Suprapubic skin (tissue), 4 donors: Measurements from ENCODE around the gene DNPH1. TPM values are rescaled to one million over a fixed set of nuclear protein-coding genes. Genes with fewer than 3 reads are reported as not detected.

ENCODE experiments used
- DNase-seq, 2 donors: peaks; one replicate each; pipeline ENCODE4 v3.0.0-alpha.2; 2019; ENCODE audit warnings: low spot score in 2 of 2
- H3K27ac ChIP-seq: fragments of 200-600 bp; sonication (generic); one replicate; pipeline ENCODE4 v1.5.1; 2019
- H3K27me3 ChIP-seq: fragments of 200-600 bp; sonication (generic); one replicate; pipeline ENCODE4 v1.5.1; 2019
- H3K36me3 ChIP-seq: fragments of 200-600 bp; sonication (generic); one replicate; pipeline ENCODE4 v1.5.1; 2019
- H3K4me1 ChIP-seq: fragments of 200-600 bp; sonication (generic); one replicate; pipeline ENCODE4 v1.5.1; 2019
- H3K4me3 ChIP-seq: fragments of 200-600 bp; sonication (generic); one replicate; pipeline ENCODE4 v1.5.1; 2019; ENCODE audit warnings: mild to moderate bottlenecking
- H3K9me3 ChIP-seq: fragments of 200-600 bp; sonication (generic); one replicate; pipeline ENCODE4 v1.5.1; 2019
- EP300 ChIP-seq: sonication (generic); formaldehyde crosslinking; IDR thresholded peaks from one replicate; pipeline ENCODE4 v1.6.1; 2017; ENCODE audit warnings: antibody characterized with exemption
- POLR2A ChIP-seq, 2 donors: fragments of 450-650 bp; IDR thresholded peaks; one replicate each; pipeline ENCODE4 v1.6.1; 2017; ENCODE audit warnings: antibody characterized with exemption in 2 of 2, mild to moderate bottlenecking in 2 of 2, moderate library complexity in 2 of 2
- POLR2AphosphoS5 ChIP-seq, 3 donors: sonication (generic); formaldehyde crosslinking; IDR thresholded peaks; one replicate each; pipeline ENCODE4 v1.6.1; 2017; ENCODE audit warnings: antibody characterized with exemption in 3 of 3
- whole genome bisulfite sequencing: methylation state at CpG from one replicate; pipeline ENCODE4 v1.1.5; 2018; 5-methylcytosine and 5-hydroxymethylcytosine counted together
- total RNA-seq, 4 donors: library from RNA; depleted of rRNA; stranded (reverse); fragments of >200 nt; gene quantifications; one replicate each; pipeline ENCODE4 v1.1.0, GENCODE V29; 2016
- TF ChIP-seq, protein P1 (sequence below), 2 donors: fragments of 200-600 bp in 1 of 2; fragments of 450-650 bp in 1 of 2; sonication (generic) in 1 of 2; IDR thresholded peaks; one replicate each; pipeline ENCODE4 v1.5.1; 2016 to 2019; ENCODE audit warnings: antibody characterized with exemption in 2 of 2, mild to moderate bottlenecking in 1 of 2, moderate library complexity in 1 of 2

The DNPH1 gene
- total RNA-seq, 4 donors from 2014 or later: 21.9 to 88.4 (median 74.4) TPM

DNA sequence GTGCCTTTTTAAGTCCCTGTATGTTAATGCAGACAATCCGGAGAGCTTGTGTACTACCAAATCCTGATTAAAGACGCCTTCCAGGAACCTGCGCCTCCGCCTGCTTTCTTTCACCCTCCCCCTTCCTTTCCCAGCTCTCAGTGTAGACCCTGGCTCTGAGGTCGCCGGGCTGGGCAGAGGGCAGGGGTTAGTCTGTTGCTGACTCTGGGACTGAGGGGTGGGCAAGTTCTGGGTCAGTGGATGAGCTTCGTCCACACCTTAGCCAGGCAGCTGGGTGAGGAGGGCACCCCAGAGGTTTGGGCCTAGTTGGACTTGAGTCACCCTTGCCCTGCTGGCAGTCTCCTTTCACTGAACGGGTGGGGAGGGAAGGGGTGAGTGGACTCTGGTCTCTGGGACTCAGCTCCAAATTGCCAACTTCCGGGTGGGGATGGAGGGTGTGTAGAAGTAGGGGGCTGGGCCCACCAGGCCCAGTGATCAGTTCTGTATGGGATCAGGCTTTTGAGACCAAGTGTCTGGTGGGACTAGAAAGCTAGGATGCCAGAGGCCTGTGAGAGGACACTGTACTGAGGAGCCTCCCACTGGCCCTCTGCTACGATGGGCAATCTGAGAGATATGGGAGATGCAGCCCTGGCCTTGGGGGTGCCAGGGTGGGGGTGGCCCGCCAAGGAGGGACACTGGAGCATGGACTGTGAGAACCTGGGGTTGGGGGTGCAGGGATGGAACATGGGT, 47.5 kb upstream of the DNPH1 start:
- Histone ChIP-seq H3K36me3 (no peaks in the 10 kb centered on the region), H3K4me3 (peak overlapping the region; percentile 47), H3K27me3 (peaks cover 27% of the 10 kb centered on the region), H3K4me1 (peaks cover 18% of the 10 kb centered on the region), H3K9me3 (no peaks in the 10 kb centered on the region), H3K27ac (no peak overlapping the region)
- DNase-seq: no peak
- WGBS: 79% methylated on average over 10 of the region's 11 CpGs
- TF ChIP-seq, protein P1, sequence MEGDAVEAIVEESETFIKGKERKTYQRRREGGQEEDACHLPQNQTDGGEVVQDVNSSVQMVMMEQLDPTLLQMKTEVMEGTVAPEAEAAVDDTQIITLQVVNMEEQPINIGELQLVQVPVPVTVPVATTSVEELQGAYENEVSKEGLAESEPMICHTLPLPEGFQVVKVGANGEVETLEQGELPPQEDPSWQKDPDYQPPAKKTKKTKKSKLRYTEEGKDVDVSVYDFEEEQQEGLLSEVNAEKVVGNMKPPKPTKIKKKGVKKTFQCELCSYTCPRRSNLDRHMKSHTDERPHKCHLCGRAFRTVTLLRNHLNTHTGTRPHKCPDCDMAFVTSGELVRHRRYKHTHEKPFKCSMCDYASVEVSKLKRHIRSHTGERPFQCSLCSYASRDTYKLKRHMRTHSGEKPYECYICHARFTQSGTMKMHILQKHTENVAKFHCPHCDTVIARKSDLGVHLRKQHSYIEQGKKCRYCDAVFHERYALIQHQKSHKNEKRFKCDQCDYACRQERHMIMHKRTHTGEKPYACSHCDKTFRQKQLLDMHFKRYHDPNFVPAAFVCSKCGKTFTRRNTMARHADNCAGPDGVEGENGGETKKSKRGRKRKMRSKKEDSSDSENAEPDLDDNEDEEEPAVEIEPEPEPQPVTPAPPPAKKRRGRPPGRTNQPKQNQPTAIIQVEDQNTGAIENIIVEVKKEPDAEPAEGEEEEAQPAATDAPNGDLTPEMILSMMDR (IDR thresholded peaks at IDR 0.05): no peak
- TF ChIP-seq POLR2AphosphoS5 (IDR thresholded peaks at IDR 0.05) (no peak), POLR2A (IDR thresholded peaks at IDR 0.05) (no peak), EP300 (no peak)

DNA sequence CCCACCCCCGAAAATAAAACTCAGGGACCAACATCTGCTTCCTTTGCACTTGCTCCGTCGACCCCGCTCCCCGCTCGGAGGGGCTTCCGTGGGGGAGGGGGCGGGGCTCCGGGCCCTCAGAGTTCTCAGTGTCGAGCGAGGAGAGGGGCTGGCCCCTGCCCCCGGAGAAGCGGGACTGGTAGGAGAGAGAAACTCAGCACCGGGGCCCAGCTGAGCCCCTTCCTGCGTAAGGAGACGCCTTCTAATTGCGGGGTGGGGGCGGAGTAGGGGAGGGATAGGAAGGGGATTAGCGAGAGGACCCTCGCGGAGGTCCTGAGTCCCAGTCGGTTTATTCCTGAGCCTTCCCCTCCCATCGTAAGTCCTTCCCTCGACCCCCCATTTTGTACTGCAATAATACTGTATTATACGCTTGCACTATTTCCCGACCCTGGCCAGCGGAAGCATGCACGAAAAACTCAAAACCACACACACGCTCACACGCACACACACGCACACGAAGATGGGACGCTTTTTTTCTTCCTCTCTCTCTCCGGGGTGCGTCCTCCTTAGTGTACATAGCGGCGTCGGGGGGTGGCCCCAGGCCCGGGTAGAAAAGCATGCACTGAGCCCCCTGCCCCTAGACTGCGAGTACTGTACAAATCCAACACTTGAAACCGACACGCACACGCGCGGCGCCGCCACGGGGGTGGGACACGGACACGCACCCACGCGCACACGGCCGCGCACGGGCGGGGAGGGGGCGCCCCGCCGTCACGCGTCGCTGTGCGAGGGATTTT, 46.7 kb upstream of the DNPH1 start:
- Histone ChIP-seq H3K36me3 (no peaks in the 10 kb centered on the region), H3K4me1 (peaks cover 18% of the 10 kb centered on the region), H3K4me3 (peak overlapping the region; percentile 47), H3K9me3 (no peaks in the 10 kb centered on the region), H3K27ac (no peak overlapping the region), H3K27me3 (peaks cover 27% of the 10 kb centered on the region)
- 30% methylated on average over 19 of the region's 64 CpGs for WGBS
- DNase-seq: no peak
- TF ChIP-seq EP300 (no peak), POLR2AphosphoS5 (IDR thresholded peaks at IDR 0.05) (no peak), POLR2A (IDR thresholded peaks at IDR 0.05) (no peak)
- TF ChIP-seq, protein P1 (IDR thresholded peaks at IDR 0.05): no peak

DNA sequence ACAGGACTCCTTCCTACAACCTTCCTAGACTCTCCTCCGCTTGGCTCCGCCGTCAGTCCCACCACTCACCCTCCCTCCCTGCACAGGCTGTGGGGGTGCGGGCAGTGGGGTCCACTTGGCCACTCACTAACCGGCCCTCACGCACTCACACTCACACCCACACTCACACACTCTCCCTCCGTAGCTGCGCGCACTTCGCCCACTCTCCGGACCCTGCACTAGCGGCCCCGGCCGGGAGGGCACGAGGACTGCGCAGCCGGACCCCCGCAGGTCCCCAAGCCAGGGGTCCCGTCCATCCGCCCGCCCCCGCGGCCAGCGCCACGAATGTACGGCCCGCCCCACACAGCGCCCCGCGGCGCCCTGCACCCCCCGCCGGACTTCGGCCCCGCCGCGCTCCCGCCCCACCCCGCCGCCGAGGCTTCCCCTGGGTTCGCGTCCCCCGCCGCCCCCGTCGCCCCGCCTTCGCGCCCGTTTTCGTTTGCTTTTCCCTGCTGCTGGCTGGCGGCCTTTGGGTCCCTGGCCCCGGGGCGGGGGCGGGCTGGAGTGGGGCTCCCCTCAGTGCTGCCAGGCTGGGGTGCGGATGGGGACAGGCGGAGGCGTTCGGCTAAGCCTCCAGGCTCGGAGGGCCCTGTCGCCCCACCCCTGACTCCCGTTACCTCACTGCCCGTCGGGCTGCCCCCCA, 45.8 kb upstream of the DNPH1 start:
- Histone ChIP-seq H3K36me3 (no peaks in the 10 kb centered on the region), H3K27me3 (peaks cover 27% of the 10 kb centered on the region), H3K4me3 (peak overlapping the region; percentile 47), H3K9me3 (no peaks in the 10 kb centered on the region), H3K27ac (no peak overlapping the region), H3K4me1 (peaks cover 20% of the 10 kb centered on the region)
- TF ChIP-seq, protein P1 (IDR thresholded peaks at IDR 0.05): no peak
- TF ChIP-seq EP300 (no peak), POLR2A (IDR thresholded peaks at IDR 0.05) (no peak), POLR2AphosphoS5 (IDR thresholded peaks at IDR 0.05) (no peak)
- 29% methylated on average over 12 of the region's 65 CpGs for WGBS
- DNase-seq: no peak

DNA sequence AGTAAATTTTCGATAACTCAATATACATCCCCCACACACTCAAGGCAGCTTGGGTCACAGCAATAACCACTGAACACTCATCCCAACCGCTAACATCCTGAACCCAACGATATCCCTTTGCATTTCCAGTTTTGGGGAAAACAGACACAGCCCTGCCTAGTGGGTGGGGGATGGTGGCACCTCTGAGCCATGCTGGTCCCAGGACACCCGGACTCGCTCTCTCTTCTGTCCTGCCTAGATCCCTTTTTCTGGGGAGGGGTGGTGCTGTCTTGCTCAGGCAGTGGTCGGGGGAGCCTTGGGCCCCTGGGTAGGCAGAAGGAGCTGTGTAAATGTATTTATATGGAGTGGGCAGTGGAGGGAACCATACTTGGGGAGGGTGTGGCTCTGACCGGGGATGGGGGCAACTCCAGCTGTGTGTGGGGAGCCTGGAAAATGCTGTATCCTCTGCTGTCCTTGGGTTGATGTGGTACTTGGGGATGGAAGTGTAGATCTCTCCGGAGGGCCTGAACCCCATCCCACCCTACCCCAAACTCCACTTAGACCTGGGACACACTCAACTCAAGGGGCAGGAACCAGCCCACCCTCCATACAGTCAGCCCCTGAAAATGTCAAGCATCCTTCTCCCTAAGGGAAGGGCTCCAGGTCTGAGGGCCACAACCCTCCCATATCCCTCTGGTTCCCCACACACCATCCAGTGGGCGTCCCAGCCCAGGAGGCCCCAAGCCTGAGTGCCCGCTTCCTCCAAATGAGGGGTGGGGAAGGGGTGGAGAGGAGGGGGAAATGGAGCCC, 45.0 kb upstream of the DNPH1 start:
- Histone ChIP-seq H3K27ac (no peak overlapping the region), H3K27me3 (peaks cover 35% of the 10 kb centered on the region), H3K36me3 (no peaks in the 10 kb centered on the region), H3K9me3 (no peaks in the 10 kb centered on the region), H3K4me3 (peak overlapping the region; percentile 47), H3K4me1 (peaks cover 27% of the 10 kb centered on the region)
- TF ChIP-seq EP300 (no peak), POLR2A (IDR thresholded peaks at IDR 0.05) (no peak), POLR2AphosphoS5 (IDR thresholded peaks at IDR 0.05) (no peak)
- TF ChIP-seq, protein P1 (IDR thresholded peaks at IDR 0.05): no peak
- DNase-seq: no peak
- WGBS: 87% methylated on average over 9 of the region's 10 CpGs
